Stimulated activated CD4-positive, alpha-beta T cell treated with anti-CD3 and anti-CD28 coated beads, Interleukin-12 subunit alpha, Interleukin-12 subunit beta, amount 100 ng/mL, for 48 hours (primary cell): ENCODE measurements around the gene CDON.
"Not testable (repeated sequence)": the region's sequence is repeated elsewhere in the genome, so short reads cannot be mapped to it uniquely, and the experiment has no call there.

Experiments used
- DNase-seq, 3 donors: peaks; one replicate each; pipeline ENCODE4 v3.0.0-alpha.2; 2020; ENCODE audit warnings: low read depth in 2 of 3, low spot score in 1 of 3

Gene CDON

DNA sequence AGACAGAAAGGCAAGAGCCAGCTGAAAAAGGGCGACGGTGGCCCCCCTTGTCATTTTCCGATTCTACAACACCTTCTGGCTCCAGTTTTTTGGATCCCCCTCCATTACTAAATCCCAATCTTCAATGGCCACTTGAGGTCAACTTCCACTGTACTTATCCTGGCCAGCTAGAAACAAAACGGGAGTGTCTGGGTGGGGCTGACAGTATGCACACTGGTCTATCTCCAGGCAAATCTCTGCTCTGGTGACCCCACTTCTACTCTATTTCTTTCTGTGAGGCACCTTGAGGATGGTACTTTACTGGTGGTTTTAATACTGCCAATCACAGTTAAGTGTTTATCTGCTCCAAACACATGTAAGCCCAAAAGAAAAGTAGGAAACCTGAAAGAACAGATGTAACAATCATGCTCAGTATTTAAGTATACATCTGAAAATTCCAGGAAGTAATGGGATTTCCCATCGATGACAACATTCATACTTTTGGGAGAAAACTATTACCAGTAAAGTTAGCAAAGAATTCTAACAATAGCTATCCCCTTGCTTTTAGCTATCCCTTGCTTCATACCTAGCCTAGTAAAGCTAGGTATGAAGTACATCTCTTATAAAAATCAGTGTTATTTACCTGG is 16.0 kb downstream of the CDON start:
- DNase-seq: no peak

DNA sequence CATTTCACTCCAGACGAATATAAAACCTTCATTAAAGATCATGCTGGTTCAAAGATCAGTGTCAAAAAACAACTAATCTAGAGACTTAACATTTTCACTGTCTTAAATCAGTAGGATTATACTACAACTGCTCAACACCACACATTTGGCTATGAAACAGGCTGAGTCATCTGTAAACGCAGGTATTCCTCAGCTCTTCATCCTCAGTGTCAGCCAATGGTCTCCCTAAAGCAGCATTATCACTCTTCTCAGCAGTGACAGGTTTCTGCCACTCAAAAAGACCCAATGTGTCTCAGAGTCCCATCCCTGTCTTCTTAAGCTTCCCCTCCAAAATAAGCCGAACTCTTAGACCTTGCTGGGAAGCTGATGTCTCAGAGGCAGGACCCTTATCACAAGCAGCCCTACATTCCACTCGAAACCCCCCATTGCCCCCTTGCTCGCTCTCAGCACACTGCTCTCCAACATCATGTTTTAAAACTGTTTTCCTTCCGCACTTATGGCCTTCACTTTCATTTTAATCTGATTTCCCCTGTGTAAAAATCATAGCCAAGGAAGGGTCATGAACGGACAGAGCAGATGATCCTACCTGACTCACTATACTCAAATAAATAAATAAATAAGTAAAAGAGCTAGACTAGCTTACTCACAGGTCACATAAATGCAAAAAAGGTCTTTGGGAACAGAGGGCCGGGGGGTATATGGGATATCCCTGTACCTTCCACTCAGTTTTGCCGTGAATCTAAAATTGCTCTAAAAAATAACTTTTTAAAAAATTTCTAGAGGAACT is 23.0 kb downstream of the CDON start:
- DNase-seq: no peak

DNA sequence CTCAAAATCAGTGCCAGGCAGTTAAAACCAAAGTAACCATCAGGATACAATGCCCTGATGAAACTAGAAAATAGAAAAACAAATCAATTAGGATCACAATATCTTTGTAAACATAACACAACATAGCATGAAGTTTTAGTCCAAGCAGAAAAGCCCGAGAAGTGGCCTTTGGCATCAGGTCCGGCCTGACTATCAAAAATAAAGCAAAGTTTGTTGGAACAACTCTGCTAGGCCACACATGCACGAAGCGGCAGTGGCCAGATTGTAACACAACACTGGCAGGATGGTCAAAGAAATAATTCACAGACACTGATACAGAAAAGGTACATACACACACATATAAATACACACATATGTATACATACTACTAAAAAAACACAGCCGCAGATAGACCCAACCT is 26.9 kb downstream of the CDON start:
- no peak for DNase-seq

DNA sequence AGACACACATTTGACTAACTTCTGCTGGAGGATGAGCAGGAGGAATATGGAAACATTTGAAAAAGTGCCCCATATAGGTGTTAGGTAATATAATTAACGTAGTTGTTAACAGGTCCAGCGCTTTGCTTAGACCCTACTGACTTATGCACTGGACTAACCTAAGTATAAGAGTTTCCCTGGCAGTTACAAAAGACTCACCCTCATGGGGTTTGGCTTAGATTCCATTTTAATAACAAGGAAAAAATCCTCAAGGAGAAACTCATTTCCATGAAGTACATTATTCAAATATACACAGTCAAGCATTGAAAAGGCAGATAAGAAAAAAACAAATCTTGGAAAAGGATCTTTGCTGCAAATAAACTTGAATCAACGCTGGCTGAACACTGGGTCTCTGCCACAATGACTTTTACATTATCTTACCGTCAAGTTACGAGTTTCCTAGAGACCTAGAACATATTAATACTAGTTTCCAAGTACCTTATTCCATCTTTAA is 27.7 kb downstream of the CDON start:
- no peak for DNase-seq

DNA sequence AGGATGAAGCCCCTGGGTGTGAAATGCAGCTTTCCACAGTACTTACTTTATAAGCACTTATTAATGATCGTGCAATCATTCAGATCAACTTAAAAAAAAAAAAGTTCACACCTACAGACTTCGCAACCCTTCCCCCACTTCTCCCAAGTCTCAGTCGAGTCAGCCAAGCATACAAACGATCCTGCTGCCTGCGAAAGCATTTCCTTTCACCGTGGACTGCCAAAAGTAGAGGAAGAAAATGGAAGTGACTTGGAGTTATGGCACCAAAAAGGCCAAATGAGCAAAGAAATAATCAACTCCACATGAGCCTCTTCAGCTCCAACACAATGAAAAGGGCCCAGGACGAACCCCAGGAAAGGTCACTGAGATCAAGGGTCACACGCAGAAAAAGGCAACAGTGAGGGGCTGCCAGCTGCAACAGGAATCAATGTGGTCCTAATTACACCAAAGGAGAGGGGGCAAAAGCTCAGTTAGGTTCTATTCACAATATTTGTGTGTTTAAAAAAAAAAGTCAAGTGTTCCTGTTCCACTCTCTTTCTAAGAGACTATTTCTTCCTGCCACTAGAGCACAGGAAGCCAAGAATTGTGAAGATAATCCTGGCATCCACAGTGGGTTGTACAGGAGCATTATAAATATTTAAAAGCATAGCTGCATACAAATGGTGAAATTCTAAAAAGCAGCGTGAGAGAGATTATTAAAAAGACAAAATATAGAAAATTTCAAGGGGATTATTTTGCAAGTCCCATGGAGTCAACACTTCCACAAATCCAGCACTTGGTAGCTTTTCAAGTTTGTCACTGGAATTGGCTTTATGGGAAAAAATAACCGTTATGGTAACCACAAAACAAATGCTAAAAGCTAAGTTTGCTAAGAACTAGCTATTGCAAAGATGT is 28.4 kb downstream of the CDON start:
- DNase-seq: no peak

DNA sequence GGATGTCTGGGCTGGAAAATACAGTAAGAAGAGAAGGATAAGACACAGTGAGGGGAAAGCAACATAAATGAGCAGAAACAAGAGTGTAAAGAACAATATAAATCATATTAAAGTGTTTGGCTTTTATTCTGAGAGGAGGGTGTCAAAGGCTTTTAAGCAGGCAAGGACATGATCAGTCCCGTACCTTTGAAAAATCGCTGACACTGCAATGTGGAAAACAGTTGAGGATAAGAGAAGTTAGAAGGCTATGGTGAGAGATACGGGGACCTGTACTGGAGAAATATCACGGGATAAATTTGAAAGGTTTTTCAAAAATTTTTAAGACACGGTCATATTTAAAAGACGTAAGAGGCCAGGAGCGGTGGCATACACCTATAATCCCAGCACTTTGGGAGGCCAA is 30.3 kb downstream of the CDON start:
- no peak for DNase-seq

- DNase-seq: no peak
Measured at GRCh38 chr11:126029805-126030204, 32.9 kb downstream of the CDON start.

GRCh38 chr11:126029237-126029636 is 33.4 kb downstream of the CDON start:
- DNase-seq: no peak

GRCh38 chr11:126028534-126028933 is 34.1 kb downstream of the CDON start:
- DNase-seq: not testable (repeated sequence)

GRCh38 chr11:126026579-126026978 is 36.1 kb downstream of the CDON start:
- DNase-seq: no peak

DNA sequence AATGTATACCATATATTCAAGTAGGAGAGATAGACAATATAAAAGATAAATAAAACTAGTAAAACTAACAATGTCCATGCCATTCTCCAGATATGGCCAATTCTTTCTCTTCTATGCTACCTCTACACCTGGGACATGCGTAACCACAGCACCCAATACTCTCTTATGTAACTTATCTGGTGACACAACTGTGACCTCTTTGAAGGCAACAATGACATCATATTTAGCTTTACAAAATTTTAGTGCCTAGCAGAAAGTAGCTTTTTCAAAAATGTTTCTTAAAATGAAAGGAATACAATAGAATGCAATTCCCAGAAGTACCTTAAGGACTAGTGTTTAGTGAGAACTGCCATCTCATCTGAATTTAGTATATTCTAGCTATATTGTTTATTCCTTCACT is 36.8 kb downstream of the CDON start:
- DNase-seq: no peak

- DNase-seq: no peak
Measured at GRCh38 chr11:126024123-126024522, 38.5 kb downstream of the CDON start.

- DNase-seq: no peak
Measured at GRCh38 chr11:126012852-126013251, 49.8 kb downstream of the CDON start.

GRCh38 chr11:126011754-126012153 is 50.9 kb downstream of the CDON start:
- no peak for DNase-seq

DNA sequence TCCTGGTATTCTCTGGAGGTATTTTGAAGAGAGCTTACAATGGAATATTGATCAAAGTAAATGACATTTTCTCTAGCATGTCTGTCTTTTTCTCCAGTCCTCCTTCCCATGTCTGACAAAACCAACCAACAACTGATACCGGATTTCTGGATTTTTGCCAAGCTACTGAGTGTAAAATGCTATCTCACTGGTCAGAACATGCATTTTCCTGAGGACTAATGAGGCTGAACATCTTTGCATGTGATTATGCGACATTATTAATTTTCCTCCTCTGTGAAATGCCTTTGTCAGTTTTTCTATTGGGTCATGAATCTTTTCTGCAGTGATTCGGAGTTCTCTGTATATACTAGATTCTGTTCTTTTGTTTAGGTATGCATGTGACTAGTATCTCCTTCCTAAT is 51.4 kb downstream of the CDON start:
- no peak for DNase-seq

DNA sequence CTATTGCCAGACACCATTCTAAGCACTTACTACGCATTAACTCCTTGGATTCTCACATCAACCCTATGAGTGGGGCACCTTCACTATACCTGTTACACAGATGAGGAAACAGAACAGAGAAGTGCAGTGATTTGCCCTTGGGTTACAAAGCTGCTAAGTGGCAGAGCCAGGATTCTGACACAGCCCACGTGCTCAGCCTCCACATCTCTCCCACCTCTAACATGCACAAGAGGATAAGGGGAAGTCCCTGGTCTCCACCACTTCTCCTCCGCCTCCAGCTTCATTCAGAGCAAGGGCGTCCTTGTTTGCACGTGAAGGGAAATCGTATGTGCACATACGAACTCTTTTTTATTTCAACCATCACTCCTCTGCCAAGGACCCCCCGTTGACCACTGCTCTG is 53.7 kb downstream of the CDON start:
- DNase-seq: no peak

DNA sequence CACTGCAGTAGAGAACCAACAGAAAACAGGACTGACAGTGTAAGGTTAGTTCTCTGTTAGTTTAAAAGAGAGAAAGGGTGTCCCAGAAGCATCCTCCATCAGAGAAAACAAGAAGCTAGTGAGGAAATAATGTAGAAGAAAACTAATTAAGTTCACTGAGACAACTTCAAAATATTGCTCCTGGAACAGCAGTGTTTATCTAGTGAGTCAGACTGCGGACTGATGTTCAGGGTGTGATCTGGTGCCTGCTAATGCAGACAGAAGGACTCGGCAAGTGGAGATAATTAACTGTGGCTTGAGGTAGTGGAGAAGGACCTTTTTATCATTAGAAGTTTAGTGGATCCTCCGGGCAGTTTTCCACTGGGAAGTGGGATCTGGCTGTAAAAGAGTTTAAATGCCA is 55.4 kb downstream of the CDON start:
- DNase-seq: no peak

GRCh38 chr11:126006068-126006467 is 56.6 kb downstream of the CDON start:
- no peak for DNase-seq

DNA sequence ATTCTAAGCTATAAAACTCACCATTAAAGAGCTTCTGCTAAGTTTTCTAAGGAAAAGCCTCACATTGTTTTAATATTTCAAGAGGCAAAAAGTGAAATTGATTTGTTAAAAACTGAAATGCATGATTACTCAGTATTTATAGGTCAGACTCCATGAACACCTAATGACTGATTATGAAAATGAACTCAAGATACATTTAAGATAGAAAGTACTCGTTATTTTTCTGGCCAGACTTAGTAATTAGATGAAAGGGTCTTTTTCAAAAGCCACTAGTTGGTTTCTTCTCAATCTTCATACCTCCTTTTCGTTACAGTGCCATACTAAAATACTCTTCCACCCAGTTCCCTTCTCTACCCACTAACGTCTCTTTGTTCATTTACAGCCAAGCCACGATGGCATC is 60.5 kb downstream of the CDON start:
- DNase-seq: no peak

DNA sequence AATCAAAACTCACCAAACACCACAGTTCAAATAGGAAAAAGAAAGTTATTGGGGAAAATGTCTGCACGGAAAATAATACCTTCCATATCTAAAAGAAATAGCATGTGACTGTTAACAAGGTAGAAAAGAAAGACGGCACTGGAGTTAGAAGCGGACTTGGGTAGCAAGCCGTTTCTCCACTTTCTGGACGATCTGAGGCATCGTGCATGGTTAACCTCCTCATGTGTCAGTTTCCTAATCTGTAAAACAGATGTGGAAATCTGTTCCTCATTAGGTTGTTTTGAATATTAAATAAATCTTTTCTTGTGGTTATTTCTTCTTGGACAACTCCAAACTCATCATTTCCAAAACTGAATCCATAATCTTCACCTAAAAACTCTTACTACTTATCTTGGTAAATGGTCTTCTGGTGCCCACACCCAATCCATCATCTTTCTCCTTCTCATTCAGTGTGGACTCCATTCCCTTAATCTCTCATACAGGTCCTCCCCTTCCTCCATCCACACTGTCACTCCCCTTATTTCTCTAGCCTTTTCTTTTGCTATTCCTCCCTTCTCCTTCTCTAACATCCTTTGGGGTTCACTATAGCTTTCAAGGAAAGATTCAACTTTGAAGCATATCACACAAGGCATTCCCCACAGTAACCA is 63.3 kb downstream of the CDON start:
- DNase-seq: no peak

GRCh38 chr11:125998267-125998666 is 64.4 kb downstream of the CDON start:
- no peak for DNase-seq
